Fibroblast of skin of left biceps (primary cell): ENCODE measurements around the gene FYCO1.
A peak's percentile ranks its signal among the peaks of the same experiment; 100 is the strongest.
"Not testable (repeated sequence)": the region's sequence is repeated elsewhere in the genome, so short reads cannot be mapped to it uniquely, and the experiment has no call there.

Experiments used
- DNase-seq, 2 experiments: peaks; one replicate each; pipeline ENCODE4 v3.0.0-alpha.2; 2013; ENCODE audit warnings: low read depth in 2 of 2

The FYCO1 gene

DNA sequence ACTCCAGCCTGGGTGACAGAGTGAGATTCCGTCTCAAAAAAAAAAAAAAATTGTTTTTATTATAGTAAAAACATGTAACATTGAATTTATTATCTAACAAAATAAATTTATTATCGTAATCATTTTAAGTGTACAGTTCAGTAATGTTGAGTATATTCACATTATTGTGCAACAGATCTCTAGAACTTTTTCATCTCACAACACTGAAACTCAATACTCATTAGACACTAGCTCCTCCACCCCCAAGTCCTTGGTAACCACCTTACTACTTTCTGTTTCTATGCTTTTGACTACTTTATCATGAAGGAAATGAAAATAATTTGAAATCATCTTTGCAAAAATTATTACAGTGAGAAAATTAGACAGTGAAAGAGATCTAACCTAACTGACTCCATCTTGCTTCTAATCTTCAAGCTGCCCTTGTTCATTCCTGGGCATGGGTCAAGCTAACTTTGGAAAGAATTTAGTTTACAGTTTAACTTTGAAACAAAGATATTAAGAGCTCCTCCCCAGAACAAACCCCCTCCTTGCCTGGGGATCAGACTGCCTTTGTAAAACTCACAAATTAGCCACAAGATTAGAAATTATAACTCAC, 15.0 kb upstream of the FYCO1 start:
- no peak for DNase-seq

DNA sequence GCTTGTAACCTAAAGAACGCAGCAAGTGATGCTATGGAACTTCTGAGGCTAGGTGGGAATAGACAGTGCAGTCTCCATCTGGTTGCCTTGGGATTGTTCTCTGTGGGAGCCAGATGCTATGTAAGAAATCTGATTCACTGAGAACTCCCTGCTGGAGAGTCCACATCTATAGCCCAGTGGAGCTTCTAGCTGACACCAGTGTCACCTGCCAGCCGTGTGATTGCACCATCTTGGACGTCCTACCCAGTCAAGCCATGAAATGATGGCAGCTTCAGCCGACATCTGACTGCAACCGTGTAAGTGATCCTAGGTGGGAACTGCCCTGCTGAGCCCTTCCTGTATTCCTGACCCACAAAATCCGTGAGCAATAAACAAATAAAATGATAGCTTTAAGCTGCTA, 12.4 kb upstream of the FYCO1 start:
- DNase-seq: no peak

DNA sequence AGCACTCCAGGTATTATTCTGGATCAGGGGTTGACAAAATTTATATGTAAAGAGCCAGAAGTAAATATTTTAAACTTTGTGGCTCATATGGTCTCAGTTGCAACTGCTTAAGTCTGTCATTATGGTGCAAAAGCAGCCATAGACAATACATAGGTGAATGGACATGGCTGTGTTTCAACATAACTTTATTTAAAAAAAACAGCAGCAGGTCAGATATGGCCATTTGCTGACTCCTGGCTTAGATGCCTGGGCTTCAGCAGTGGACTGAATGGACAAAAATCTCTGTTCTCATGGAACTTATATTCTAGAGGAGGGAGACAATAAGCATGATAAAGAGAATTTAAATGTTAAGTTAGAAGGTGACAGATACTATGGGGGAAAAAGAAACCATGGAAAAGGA, 11.7 kb upstream of the FYCO1 start:
- DNase-seq: no peak

DNA sequence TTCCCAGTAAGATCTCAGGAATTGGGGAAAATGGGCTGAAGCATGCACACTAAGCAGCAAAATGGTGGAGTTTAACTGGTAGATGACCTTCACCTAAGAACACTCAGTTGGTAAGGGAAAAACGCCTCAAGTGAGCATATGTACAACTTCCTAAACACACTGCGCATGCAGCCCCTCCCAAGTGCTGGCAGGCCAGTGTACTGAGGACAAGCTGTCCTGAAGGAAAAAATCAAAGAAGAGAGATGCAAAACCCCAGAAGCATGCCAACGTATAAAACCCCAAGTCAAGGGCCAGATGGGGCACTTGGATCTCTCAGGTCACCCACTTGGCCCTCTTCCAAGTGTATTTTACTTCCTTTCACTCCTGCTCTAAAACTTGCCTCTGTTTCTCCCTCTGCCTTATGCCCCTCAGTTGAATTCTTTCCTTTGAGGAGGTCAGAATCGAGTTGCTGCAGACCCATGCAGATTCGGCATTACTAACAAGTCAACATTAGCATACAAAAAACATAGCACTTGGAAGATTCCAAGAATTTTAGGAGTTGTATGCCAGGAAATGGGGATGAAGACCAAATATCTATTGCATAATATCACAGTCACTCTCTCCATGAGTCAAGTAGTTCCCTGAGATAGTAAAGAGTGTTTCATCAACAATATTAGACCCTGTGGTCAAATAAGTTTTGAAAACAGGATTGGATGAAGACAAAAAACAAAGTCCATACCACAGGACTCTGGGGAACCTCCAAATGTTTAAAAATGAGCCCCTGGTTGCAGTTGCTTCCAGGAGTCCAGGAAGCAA, 10.8 kb upstream of the FYCO1 start:
- peak; percentile 76 to 83 for DNase-seq

DNA sequence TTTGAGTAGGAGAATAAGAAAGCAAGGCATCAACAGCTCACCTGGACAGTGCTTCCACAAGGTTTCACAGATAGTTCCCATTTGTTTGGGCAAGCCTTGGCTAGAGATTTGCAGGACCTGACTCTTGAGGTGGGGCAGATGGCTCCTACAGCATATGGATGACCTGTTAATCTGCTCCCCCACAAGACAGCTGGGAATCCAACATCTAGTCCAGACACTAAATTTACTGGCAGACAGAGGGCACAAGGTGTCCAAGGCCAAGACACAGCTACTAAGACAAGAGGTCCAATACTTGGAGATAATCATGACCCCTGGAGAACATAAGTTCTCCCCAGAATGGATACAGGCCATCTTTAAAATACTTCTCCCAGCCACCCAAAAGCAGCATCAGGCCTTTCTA, 8.1 kb upstream of the FYCO1 start:
- not testable (repeated sequence) for DNase-seq

DNA sequence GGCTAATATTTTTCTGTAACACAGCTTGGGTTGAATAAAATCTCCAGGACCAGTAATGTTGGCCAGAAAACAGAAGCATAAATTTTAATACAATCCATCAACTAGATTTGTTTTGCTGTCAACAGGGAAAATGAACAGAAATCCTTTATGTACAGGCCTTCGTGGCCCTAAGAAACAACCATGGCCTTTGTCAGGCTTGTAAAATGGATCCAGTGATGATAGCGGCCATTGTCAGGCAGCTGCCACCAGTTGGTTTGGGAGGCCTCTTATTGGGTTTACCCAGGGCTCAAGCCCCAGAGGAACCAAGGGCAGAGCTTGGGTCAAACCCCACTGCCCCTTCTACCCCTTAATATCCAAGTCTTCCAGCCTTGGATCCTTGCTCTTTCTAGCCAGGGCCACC, 5.6 kb upstream of the FYCO1 start:
- no peak for DNase-seq

DNA sequence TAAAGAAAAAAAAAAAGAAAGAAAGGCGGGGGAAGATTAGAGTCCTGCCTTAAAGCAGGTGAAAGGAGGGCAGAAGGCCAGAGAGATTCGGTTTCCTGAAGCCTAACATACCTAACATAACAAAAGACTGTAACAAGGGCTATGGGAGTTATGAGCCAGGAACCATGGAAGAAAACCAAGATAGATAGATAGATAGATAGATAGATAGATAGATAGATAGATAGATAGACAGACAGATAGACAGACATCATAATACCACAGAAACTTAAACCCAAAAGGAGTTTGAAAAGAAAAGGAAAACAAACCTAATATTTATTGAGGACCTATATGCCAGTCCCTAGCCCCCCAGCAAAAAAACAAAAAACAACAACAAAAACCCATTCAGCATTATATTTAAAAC, 2.3 kb upstream of the FYCO1 start:
- DNase-seq: no peak

DNA sequence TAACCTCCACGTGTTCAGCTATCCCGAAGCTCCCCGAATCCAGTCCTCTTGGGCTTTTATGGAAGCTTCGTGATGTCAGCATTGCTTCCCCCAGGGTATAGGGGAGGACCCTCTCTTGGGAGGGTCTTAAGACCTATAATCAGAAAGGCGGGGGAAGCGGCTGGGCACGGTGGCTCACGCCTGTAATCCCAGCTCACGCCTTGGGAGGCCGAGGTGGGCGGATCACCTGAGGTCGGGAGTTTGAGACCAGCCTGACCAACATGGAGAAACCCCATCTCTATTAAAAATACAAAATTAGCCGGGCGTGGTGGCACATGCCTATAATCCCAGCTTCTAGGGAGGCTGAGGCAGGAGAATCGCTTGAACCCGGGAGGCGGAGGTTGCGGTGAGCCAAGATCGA, 1.9 kb upstream of the FYCO1 start:
- not testable (repeated sequence) for DNase-seq

DNA sequence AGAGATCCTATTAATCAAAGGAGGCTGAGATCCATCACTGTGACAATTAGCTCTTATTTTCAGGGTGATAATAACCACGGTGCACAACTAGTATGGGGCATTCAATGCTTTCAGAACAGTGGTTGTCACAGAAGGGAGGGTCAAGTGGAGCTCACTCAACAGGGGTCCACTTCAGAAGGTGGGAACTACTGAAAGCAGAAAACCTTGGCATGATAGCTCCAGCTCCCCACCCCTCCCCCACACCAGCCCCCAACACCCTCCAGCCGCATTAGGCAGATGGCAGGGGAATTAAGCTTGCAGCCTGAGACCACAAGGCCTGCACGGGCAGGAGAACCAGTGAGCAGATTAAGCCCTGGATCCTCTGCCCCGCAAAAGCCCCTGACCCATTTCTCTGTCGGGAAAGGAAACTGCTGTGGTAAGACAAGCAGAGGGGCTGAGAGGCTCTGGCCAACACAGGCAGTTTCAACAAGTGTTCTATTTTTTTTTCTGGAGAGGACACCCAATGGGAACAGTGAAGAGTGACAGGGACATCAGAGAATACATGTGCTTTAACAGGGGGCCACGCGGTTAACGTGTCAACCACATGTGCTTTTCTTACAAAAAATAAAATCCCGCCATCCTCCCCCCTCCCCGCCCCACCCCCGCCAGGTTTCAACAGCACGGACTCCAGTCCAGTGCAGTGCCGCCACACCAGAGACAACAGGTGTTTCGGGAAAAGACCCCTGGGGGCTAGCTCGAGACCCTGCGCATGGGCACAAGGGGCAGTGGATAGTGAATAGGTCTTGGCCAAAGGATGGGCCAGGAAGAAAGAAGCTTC, 997 bp downstream of the FYCO1 start:
- no peak for DNase-seq

DNA sequence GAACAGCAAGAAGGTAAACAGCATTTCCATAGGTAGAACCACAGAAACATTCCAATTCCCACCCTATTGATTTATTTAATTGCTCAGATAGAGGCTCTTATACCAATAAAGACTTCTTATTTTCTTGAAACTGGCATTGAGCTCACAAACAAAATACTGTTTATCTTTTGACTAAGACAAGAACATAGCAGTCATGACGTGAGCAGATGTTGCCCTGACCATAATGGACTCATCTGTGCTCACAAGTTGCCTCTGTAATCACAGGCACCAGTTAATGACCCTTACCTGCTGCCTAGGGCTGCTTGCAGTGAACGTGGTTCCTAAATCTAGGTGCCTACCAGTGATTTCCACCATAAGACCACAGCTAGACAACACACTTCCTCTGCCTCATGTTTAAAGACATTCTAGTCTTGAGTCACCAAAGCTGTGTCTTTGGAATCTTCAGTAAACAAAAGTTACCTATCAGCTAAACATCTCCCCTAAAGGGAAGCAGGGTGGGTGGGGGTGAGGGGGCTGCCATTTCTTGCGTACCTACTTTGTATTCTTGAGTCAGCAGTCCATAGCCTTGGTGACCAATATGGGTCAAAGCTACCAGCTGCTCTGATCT, 2.1 kb downstream of the FYCO1 start:
- no peak for DNase-seq

DNA sequence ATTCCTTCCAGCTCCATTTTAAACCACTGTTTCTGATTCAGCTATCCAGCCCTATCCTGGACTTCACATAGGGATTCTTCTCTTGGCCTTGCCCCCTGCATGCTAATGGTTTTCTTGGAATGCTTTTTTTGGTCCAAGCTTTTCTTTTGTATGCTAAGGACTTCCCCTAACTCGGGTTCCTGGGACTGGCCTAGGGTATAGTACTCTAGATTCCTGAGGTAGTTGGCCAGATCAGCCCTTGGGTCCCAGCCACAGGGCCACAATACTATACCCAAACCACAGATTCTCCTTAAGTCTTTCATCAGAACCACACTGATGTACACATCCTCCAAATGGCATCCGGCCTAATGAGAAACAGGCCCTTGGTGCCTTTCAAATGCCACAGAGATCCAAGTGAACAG, 2.8 kb downstream of the FYCO1 start:
- peak; percentile 88 for DNase-seq

DNA sequence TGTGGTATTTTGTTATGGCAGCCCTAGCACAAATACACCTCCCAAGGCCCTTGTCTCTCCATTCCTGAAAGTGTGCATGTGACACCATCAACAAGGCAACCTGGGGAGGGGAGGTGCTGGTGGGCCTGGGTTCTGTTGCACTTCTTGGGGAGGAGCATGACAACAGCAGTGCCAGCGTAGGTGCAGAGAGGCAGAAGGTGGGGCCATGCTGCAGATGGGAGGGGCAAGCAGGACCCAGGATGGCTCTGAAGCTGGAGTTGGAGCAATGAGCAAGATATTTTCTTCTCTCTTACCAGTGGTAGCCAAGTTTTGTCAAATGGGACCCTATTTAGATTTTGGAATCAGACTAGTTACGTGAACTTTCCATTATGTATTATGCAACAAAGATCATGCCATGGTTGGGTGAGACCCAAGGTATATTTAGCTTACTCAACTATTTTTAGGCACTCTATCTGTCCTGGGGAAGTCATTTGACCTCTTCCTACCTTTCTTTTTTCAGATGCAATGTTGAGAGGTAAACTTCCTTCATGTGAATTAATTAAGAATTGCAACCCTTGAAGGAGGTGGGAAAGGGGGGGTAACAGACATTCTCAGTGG, 3.4 kb downstream of the FYCO1 start:
- DNase-seq: no peak

DNA sequence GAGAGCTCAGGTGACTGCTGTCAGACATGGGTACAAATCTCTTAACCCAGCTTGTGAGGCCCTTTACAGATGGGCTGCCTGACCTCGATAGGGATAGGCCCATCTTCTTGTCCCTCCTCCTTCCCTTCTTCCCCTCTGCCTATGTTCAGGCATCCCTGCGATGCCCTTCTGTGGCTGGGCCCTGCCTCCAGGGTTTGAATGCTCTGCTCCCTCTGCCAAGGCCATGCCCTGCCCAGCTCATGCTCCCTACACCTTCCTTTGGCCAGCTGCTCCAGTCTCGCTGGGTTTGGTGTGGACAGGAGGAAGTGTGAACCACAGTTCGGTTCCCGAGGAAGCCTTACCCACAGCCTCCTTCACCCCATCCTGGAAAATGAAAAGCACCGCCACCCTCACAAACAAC, 4.3 kb downstream of the FYCO1 start:
- DNase-seq: no peak

DNA sequence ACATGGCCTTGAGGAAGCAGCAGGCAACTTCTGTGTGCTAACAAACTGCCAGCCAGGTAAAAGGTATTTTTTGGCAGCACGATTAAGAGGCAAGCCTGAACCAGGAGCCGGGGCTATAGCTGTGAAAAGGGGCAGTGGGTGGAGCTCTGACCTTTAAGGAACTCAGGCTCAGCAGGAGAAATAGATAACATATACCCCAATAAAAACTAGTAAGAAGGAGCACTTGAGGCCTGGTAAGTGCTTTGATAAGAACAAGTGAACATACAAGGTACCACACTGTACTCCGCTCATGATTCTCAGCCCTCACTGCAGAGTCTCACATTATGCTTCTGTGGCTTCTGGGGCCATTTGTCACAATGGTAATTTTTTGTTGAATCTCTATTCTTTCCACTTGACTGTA, 5.4 kb downstream of the FYCO1 start:
- DNase-seq: no peak

DNA sequence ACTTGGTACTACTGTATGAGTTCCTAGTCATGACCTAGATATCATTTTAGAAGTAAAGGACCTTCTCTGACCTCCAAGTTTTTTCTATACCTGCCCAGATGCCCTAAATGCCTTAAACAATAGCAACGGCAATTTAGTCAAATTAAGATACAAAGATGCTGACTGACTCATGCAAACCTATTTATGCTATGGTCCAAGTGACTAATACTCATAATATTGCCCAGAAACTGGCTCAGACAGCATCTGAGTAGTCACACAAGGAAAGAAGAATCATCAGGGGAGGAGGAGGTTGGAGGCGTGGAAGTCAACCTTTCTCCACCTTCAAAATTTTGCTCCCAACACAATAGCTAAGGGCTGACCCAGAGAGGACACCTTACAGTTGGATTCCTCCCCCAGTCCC, 6.8 kb downstream of the FYCO1 start:
- DNase-seq: peak in 1 of 2 experiments; percentile 48

DNA sequence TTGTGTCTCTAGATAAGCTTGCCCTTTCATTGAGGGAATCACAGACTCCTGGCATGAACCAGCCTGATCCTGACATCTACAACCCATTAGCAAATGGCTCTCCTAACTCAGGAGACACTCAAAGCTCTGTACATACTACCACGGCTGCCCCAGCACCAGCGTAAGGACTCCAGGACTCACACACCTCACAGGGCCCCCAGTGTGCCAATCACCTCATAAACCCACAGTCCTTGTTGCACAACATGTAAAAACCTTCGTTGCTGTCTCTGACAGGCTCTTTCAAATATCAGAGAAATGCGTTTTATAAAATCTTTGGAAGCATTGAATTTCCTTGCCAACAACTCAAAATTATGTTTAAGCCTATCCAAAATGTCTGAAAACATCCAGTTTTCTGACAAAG, 7.3 kb downstream of the FYCO1 start:
- DNase-seq: no peak

DNA sequence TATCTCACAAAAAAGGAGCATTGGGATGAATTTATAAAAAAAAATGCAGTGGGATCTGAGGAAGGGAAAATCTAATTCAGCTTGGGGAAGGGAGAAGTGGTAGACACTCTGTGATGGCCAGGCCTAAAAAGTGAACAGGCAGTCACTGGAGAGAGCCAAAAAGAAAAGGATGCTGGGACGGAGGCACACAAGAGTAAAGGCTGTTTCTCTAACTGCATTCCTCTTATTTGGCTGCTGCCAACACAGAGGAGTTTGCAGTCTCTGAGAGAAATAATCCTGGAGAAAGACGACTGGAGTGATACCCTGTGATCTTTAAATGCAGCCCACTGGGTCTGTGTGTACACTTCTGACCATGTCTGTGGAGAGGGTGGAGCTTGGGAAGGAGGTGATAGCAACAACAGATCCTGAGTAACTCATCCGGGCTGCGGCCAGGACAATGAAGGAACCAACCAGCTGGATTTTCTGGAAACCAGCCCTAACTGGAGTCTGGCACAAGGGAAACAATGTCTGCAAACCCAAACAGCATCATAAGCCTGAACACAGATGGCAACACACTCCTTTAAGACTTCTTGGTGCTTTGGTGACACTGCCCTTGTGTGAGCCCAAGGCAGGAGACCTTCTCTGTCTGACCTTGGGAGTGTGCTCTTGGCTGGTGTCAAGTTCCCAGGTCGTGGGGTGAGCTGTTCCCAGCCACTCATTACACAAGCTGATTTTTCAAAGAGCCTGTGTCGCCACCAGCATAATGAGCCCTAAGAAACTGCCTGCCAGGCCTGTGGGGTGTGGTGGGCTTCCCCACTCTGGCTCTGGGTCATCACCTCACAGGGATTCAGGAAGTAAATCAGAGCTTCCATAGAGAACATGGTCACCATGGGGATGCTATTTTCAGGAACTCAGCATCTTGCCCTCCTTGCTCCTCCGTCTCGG, 8.0 kb downstream of the FYCO1 start:
- no peak for DNase-seq

DNA sequence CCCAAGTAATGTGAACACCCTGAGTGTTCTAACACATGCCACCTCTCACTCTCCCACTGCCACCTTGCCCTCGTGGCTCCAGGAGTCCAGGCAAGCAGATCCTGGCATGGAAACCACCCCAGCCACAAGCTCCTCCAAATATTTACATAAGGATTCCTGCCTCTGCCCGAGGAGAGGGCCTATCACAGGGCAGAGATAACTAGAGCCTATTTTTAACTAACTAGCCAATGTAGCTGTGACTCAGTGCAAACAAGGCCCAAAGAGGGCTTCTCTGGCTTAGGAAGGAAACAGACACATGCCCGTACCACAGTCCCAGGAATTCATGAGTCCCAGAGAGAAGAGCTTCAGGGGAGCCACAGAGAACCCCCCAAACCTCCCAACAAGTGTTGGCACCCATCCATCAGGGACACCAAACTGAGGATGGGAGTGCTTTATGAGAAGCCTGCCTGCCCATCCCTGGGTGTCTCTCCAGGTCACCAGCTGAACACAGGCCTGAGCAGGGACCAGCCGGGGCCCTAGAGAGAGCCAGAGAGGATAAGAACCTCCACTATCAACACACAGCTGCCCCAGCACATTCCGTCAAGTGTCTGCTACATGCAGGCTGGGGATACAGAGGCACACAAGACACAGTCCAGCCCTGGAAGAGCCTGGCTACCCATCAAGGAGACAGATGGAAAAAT, 9.2 kb downstream of the FYCO1 start:
- no peak for DNase-seq

DNA sequence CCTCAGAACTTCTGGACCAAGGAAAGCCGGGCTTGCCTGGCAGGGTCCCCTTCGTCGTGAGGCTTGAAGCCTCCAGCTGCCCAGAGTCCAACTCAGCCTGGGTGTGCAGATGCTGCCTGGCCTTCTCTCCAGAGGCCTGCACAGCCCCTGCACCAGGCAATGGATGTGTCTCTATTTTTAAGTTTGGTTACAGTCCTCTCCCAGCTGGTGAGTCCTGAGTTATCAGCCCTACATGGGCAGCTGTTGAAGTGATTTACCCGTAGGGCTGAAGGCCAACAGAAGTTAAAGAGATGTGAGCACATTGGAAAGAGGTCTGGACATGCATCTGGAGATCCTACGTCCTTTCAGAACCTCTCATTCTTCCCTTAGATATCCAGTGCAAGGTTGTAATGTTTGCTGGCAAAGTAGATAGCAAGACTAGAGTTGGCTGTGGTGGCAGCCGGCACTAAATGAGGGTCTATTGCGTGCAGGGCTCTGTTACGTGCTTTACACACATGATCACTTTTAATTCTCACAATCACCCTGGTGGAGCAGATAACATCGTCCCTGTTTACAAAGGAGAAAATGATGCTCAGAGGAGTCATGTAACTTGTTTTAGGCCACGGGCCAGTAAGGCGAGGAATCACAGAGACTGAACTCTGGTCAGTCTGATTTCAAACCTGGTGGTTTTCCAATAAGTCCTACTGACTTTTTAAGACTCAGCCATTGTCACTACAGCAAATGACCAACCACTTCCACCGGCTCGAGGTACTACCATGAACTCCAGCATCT, 9.9 kb downstream of the FYCO1 start:
- no peak for DNase-seq
